GM18526 (cell line): Measurements from ENCODE around the gene CBX7.

Experiments
- POLR2A ChIP-seq: IDR thresholded peaks from 3 replicates; pipeline ENCODE4 v1.6.1; 2011; ENCODE audit not compliant: insufficient read length; ENCODE audit errors: extremely low read depth

The CBX7 gene

DNA sequence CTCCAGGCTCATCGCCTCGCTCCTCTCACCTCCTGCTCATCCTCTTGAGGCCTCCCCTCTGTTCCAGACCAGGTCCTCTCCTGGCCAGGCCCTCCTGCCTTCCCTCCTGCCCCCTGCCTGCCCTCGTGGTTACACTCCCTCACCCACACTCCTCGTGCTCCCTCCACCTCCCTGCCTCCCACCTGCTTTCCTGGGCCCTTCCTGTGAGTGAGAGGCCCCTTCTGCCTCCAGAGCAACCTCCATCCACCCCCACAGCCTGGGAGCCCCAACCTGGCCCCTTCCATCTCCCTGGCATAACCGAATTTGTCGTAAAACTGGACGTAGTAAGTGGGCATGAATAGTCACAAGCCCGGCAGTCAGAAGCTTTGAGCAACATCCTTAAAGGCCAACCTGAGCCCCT, 70.9 kb downstream of the CBX7 start:
- no peak for TF ChIP-seq POLR2A

DNA sequence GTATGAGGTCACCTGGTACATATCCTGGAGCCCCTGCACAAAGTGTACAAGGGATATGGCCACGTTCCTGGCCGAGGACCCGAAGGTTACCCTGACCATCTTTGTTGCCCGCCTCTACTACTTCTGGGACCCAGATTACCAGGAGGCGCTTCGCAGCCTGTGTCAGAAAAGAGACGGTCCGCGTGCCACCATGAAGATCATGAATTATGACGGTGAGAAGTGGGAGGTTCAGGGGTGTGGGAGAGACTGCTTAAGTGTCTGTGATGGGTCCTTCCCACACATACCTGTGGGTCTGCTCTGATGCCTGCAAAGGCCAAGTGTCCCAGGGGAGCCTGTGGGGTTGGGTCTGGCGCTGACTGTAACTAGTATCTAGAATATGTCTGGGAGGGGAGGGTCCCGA, 71.5 kb downstream of the CBX7 start:
- peak; percentile 12 for TF ChIP-seq POLR2A
